PC-9 (cell line): Measurements from ENCODE around the gene ADGRA1. TPM values are rescaled to one million over a fixed set of nuclear protein-coding genes. Genes with fewer than 3 reads are reported as not detected.

ENCODE experiments used
- BruUV-seq: library from RNA; stranded (reverse); fragments of 400-500 nt; replicated peaks from 2 replicates; lab custom pipeline; 2021; lab: Mats Ljungman, UMichigan
- CTCF ChIA-PET: fragments of 300-600 bp; sonication (Branson Sonifier 250); formaldehyde crosslinking; loops from one replicate; lab custom pipeline; 2022; ENCODE audit warnings: antibody characterized with exemption; lab: Charles Lee
- POLR2A ChIA-PET: fragments of 300-600 bp; sonication (Branson Sonifier 250); formaldehyde crosslinking; loops from one replicate; lab custom pipeline; 2022; ENCODE audit warnings: antibody characterized with exemption; ENCODE audit not compliant: unreplicated experiment; lab: Charles Lee
- DNase-seq, 2 experiments: peaks; one replicate each; pipeline versions ENCODE4 v3.0.0 to v3.0.0-alpha.2; 2015 to 2022; ENCODE audit warnings: mixed read lengths in 1 of 2
- H2AFZ ChIP-seq: fragments of 200-600 bp; sonication (generic); 2 replicates; pipeline ENCODE4 v1.8.1; 2017; ENCODE audit warnings: antibody characterized with exemption
- H3F3A ChIP-seq: fragments of 200-600 bp; sonication (generic); 2 replicates; pipeline ENCODE4 v1.8.1; 2017; ENCODE audit warnings: antibody characterized with exemption, mild to moderate bottlenecking, low read depth; ENCODE audit not compliant: insufficient read depth
- H3K27ac ChIP-seq: fragments of 200-600 bp; sonication (generic); 2 replicates; pipeline ENCODE4 v1.6.1; 2016; ENCODE audit warnings: mixed run types
- H3K27me3 ChIP-seq: fragments of 200-600 bp; sonication (generic); 2 replicates; pipeline ENCODE4 v1.6.1; 2016; ENCODE audit warnings: low read depth, mixed run types; ENCODE audit not compliant: insufficient read depth
- H3K36me3 ChIP-seq: fragments of 200-600 bp; sonication (generic); 2 replicates; pipeline ENCODE4 v1.6.1; 2016; ENCODE audit warnings: low read depth, mixed run types
- H3K4me1 ChIP-seq: fragments of 200-600 bp; sonication (generic); replicated peaks from 2 replicates; pipeline ENCODE4 v1.6.1; 2016; ENCODE audit warnings: mixed run types; ENCODE audit not compliant: insufficient read depth
- H3K4me2 ChIP-seq: fragments of 200-600 bp; sonication (generic); 2 replicates; pipeline ENCODE4 v1.6.1; 2017; ENCODE audit warnings: mixed run types
- H3K4me3 ChIP-seq: fragments of 200-600 bp; sonication (generic); 2 replicates; pipeline ENCODE4 v1.6.1; 2016; ENCODE audit warnings: mixed run types
- H3K79me2 ChIP-seq: fragments of 200-600 bp; sonication (generic); 2 replicates; pipeline ENCODE4 v1.6.1; 2017; ENCODE audit warnings: low read depth, mixed run types
- H3K9me2 ChIP-seq: fragments of 200-600 bp; sonication (generic); 2 replicates; pipeline ENCODE4 v1.8.1; 2017; ENCODE audit warnings: mild to moderate bottlenecking; ENCODE audit not compliant: insufficient read depth
- H3K9me3 ChIP-seq: fragments of 200-600 bp; sonication (generic); 2 replicates; pipeline ENCODE4 v1.8.1; 2016; ENCODE audit warnings: low read depth; ENCODE audit not compliant: insufficient read depth
- H4K20me1 ChIP-seq: fragments of 200-600 bp; sonication (generic); 2 replicates; pipeline ENCODE4 v1.8.1; 2017; ENCODE audit not compliant: insufficient read depth
- CTCF ChIP-seq: fragments of 200-600 bp; sonication (generic); conservative IDR thresholded peaks from 2 replicates; pipeline ENCODE4 v1.6.1; 2017; ENCODE audit warnings: mixed run types, antibody characterized with exemption, mild to moderate bottlenecking, moderate library complexity
- EZH2 ChIP-seq: fragments of 200-600 bp; sonication (generic); IDR thresholded peaks from 2 replicates; pipeline ENCODE4 v1.8.0; 2017; ENCODE audit warnings: antibody characterized with exemption, low read depth
- intact Hi-C: fragments of 100-400 bp; cut with micrococcal nuclease; formaldehyde crosslinking; loops from one replicate; pipeline ENCODE4 v1.10.0; 2022; ENCODE audit not compliant: unreplicated experiment
- total RNA-seq: library from RNA; stranded (reverse); gene quantifications from 2 replicates; pipeline ENCODE4 v1.2.3, GENCODE V29; 2021

ADGRA1 gene
- total RNA-seq, 1 experiment from 2014 or later = not detected

- H4K20me1 ChIP-seq = no peaks in the 10 kb centered on the region
- TF ChIP-seq EZH2 (no peak), CTCF (no peak)
- H3K4me2 ChIP-seq = no peak overlapping the region
- H3K4me3 ChIP-seq = no peak overlapping the region
- H3K27ac ChIP-seq = no peak overlapping the region
- CTCF ChIA-PET = interaction anchor here (0.6 kb wide), 1 partner anchor 175 kb away, joined by 5 read pairs; no protein-coding TSS in a partner anchor
- no peaks in the 10 kb centered on the region for H3K4me1 ChIP-seq
- no peaks in the 10 kb centered on the region for H3K79me2 ChIP-seq
- no peaks in the 10 kb centered on the region for H3K36me3 ChIP-seq
- H3K9me2 ChIP-seq = no peaks in the 10 kb centered on the region
- H3F3A ChIP-seq = no peaks in the 10 kb centered on the region
- no TSS peak for BruUV-seq
- POLR2A ChIA-PET = no interaction called here
- peaks cover 23% of the 10 kb centered on the region for H3K27me3 ChIP-seq
- no peak overlapping the region for H2AFZ ChIP-seq
- H3K9me3 ChIP-seq = no peaks in the 10 kb centered on the region
- no peak for DNase-seq
- intact Hi-C loops = no loop called here
These were observed 6.1 kb upstream of the ADGRA1 start for GRCh38 chr10:133081636-133082035.

- Histone ChIP-seq H3K79me2 (no peaks in the 10 kb centered on the region), H3K9me3 (no peaks in the 10 kb centered on the region), H2AFZ (no peak overlapping the region), H3K27me3 (peaks cover 23% of the 10 kb centered on the region), H3K4me2 (no peak overlapping the region), H4K20me1 (no peaks in the 10 kb centered on the region), H3K27ac (no peak overlapping the region), H3K9me2 (no peaks in the 10 kb centered on the region), H3F3A (no peaks in the 10 kb centered on the region), H3K4me1 (no peaks in the 10 kb centered on the region), H3K36me3 (no peaks in the 10 kb centered on the region), H3K4me3 (no peak overlapping the region)
- DNase-seq = no peak
- CTCF ChIA-PET = no interaction called here
- BruUV-seq = no TSS peak
- TF ChIP-seq EZH2 (no peak), CTCF (no peak)
- POLR2A ChIA-PET = no interaction called here
- intact Hi-C loops = no loop called here
These were observed 4.9 kb upstream of the ADGRA1 start for GRCh38 chr10:133082685-133083421.

- no peak overlapping the region for H3K4me3 ChIP-seq
- H3F3A ChIP-seq = no peaks in the 10 kb centered on the region
- DNase-seq = no peak
- intact Hi-C loops = no loop called here
- BruUV-seq = no TSS peak
- no peaks in the 10 kb centered on the region for H4K20me1 ChIP-seq
- H3K4me1 ChIP-seq = no peaks in the 10 kb centered on the region
- no peaks in the 10 kb centered on the region for H3K36me3 ChIP-seq
- no peaks in the 10 kb centered on the region for H3K9me3 ChIP-seq
- POLR2A ChIA-PET = no interaction called here
- H3K4me2 ChIP-seq = no peak overlapping the region
- H2AFZ ChIP-seq = no peak overlapping the region
- H3K27me3 ChIP-seq = peaks cover 23% of the 10 kb centered on the region
- no peaks in the 10 kb centered on the region for H3K9me2 ChIP-seq
- no peak for TF ChIP-seq EZH2
- H3K27ac ChIP-seq = no peak overlapping the region
- H3K79me2 ChIP-seq = no peaks in the 10 kb centered on the region
- CTCF ChIA-PET = no interaction called here
These were observed 4.2 kb upstream of the ADGRA1 start for GRCh38 chr10:133083422-133084100.
